ENCODE results near the gene CDH4. TPM values are rescaled to one million over a fixed set of nuclear protein-coding genes. Genes with fewer than 3 reads are reported as not detected.

The CDH4 gene
- total and polyA plus RNA-seq, 2 donors (not counting 3 experiments of a cell fraction or from before 2014, with no cell fraction given), result 0.17 to 0.51 TPM

DNA sequence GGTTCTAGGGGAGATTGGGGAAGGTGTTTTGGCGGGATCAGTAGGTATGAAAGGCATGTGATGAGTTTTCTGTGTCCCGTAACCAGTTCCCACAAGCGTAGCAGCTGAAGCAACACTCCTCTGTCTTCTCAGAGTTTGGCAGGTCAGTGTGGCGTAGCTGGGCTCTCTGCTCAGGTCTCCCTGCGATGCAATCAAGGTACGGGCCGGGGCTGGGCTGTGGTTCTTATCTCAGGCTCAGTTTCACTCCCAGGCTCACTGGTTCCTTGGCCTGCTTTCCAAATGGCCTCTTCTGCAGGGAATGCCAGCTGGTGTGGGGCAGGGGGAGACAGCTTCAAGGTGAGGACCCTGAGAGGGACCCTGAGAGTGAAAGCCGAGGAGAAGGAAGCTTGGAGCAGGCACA, 280.7 kb downstream of the CDH4 start:
- Histone ChIP-seq H4K20me1 (replicated peaks; ENCODE audit: control insufficient read depth, extremely low read depth, insufficient read depth, low read length) (no peaks in the 10 kb centered on the region), H3K4me3 (replicated peaks in 1 of 3; ENCODE audit: insufficient read depth in 1 of 3, low read depth in 1 of 3, low read length in 3 of 3) (no peak overlapping the region), H3K36me3 (ENCODE audit: control insufficient read depth in 2 of 2, extremely low read depth in 1 of 2, insufficient read depth in 2 of 2, low read length in 2 of 2) (no peaks in the 10 kb centered on the region), H3K4me1 (ENCODE audit: control insufficient read depth, extremely low read depth, insufficient read depth, low read length) (no peaks in the 10 kb centered on the region), H3K4me2 (ENCODE audit: insufficient read depth, low read length) (no peak overlapping the region), H2AFZ (ENCODE audit: low read depth, low read length) (no peak overlapping the region), H3K27ac (ENCODE audit: insufficient read depth, low read depth, low read length) (no peak overlapping the region), H3K9ac (replicated peaks; ENCODE audit: extremely low read depth, insufficient read depth, low read length) (no peak overlapping the region), H3K79me2 (ENCODE audit: control insufficient read depth, insufficient read depth, low read length) (no peaks in the 10 kb centered on the region), H3K9me3 (replicated peaks; ENCODE audit: control insufficient read depth, insufficient read depth, low read length) (peaks cover 2% of the 10 kb centered on the region), H3K9me1 (replicated peaks; ENCODE audit: control insufficient read depth, extremely low read depth, insufficient read depth, low read length) (no peaks in the 10 kb centered on the region), H3K27me3 (ENCODE audit: control insufficient read depth in 2 of 2, insufficient read depth in 2 of 2, low read length in 2 of 2) (no peaks in the 10 kb centered on the region)
- DNase-seq (ENCODE audit: low read depth, low spot score) (no peak), FAIRE-seq (no peak)
- CTCF ChIA-PET, result no interaction called here
- dilution Hi-C loops (cut with MboI; ENCODE audit: extremely low pct_ligation_motif_present, low sequenced_read_pairs) (no loop called here), intact Hi-C loops (cut with micrococcal nuclease) (no loop called here)
- no TSS peak for BruUV-seq (replicated peaks)
- POLR2A ChIA-PET, result no interaction called here
- no peak for TF ChIP-seq FOS (IDR thresholded peaks at IDR 0.05; ENCODE audit: borderline replicate concordance, insufficient read depth, low read length)
- no peak for TF ChIP-seq POLR2AphosphoS5 (IDR thresholded peaks at IDR 0.05; ENCODE audit: insufficient read depth, low read depth, low read length)
- TF ChIP-seq EZH2 (IDR thresholded peaks at IDR 0.05; ENCODE audit: borderline replicate concordance, low read depth, low read length, severe bottlenecking), result no peak
- TF ChIP-seq JUN (IDR thresholded peaks at IDR 0.05; ENCODE audit: borderline replicate concordance, insufficient read depth, insufficient read length, low read depth), result no peak
- TF ChIP-seq MYC (IDR thresholded peaks at IDR 0.05; ENCODE audit: low read depth, low read length), result no peak
- no peak for TF ChIP-seq POLR2A (IDR thresholded peaks at IDR 0.05; ENCODE audit: low read depth, low read length)
- TF ChIP-seq, protein P1, sequence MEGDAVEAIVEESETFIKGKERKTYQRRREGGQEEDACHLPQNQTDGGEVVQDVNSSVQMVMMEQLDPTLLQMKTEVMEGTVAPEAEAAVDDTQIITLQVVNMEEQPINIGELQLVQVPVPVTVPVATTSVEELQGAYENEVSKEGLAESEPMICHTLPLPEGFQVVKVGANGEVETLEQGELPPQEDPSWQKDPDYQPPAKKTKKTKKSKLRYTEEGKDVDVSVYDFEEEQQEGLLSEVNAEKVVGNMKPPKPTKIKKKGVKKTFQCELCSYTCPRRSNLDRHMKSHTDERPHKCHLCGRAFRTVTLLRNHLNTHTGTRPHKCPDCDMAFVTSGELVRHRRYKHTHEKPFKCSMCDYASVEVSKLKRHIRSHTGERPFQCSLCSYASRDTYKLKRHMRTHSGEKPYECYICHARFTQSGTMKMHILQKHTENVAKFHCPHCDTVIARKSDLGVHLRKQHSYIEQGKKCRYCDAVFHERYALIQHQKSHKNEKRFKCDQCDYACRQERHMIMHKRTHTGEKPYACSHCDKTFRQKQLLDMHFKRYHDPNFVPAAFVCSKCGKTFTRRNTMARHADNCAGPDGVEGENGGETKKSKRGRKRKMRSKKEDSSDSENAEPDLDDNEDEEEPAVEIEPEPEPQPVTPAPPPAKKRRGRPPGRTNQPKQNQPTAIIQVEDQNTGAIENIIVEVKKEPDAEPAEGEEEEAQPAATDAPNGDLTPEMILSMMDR (IDR thresholded peaks at IDR 0.05; ENCODE audit: extremely low read depth in 1 of 2, insufficient read depth in 1 of 2, low read depth in 1 of 2, low read length in 2 of 2), result no peak
- no peak for TF ChIP-seq GATA2 (IDR thresholded peaks at IDR 0.05; ENCODE audit: insufficient read depth, insufficient read length, low read depth, low read length)

Data from endothelial cell of umbilical vein (primary cell).